ENCODE data around the gene SLC10A7. TPM values are rescaled to one million over a fixed set of nuclear protein-coding genes. Genes with fewer than 3 reads are reported as not detected.

The SLC10A7 gene
- total RNA-seq, 1 experiment from 2014 or later = 15.9 TPM

DNA sequence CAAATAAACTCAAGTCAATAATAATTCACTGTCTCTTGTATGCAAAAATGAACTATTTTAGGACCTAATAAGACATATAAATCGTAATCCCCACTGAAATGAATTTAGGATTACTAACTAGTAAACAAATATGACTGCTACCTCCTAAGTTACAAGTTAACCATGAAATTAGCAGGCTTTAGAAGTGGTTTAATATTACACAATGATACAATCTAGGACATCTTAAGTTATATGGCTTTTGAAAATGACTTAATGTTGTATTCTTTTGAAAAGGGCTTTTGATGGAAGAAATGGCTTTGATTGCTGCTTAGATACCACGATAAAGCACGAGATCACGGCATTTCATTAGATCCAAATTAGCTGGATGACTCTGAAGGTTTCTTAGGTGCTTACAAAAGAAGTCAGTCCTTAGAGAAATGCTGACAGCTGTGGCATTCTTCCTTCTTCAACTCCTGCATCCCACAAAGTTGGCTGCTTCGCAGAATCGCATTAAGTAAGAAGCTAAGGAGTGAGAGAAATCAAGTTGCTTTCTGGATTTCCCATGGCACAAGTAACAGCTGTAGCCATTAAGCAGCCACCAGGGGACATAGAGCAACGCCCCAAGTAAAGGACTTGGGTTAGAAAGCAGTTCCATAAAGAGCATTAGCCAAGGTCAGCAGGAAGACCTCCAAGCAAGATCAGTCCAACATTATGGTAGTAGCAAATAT is 6.9 kb downstream of the SLC10A7 start:
- no TSS peak for BruUV-seq (replicated peaks)
- no peak overlapping the region for H3K4me3 Mint-ChIP-seq (ENCODE audit: low read depth, unreplicated experiment)
- TF ChIP-seq CTCF (IDR thresholded peaks at IDR 0.05; ENCODE audit: unreplicated experiment) = no peak
- no peak overlapping the region for H3K27ac Mint-ChIP-seq (ENCODE audit: unreplicated experiment)
- H3K9me3 Mint-ChIP-seq (ENCODE audit: low read depth, unreplicated experiment) = no peaks in the 10 kb centered on the region
- no peaks in the 10 kb centered on the region for H3K4me1 Mint-ChIP-seq (ENCODE audit: low read depth, unreplicated experiment)
- H3K36me3 Mint-ChIP-seq (ENCODE audit: insufficient read depth, unreplicated experiment) = no peaks in the 10 kb centered on the region
- no peak for DNase-seq
- CTCF ChIA-PET = no interaction called here
- no peaks in the 10 kb centered on the region for H3K27me3 Mint-ChIP-seq (ENCODE audit: unreplicated experiment)
- intact Hi-C loops (cut with micrococcal nuclease; ENCODE audit: unreplicated experiment) = no loop called here

DNA sequence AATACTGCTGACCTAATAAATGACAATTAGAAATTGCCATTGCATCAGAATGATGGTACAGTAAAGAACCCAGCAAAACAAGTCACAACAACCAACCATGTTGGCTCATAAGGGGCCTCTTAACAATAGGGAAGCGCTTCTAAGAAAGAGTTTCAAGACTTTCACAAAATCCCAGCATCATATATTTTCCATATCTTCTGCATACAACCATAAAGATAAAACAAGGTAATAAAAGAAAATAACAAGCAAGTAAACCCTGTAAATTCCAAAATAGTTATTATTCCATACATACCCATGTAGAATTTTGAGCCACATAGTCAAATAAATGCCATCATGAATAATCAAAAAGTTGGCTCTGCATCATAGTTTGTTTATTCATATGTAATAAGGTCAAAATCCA is 8.2 kb downstream of the SLC10A7 start:
- Mint-ChIP-seq H3K4me3 (ENCODE audit: low read depth, unreplicated experiment) (no peak overlapping the region), H3K9me3 (ENCODE audit: low read depth, unreplicated experiment) (no peaks in the 10 kb centered on the region), H3K27ac (ENCODE audit: unreplicated experiment) (no peak overlapping the region), H3K27me3 (ENCODE audit: unreplicated experiment) (no peaks in the 10 kb centered on the region), H3K36me3 (ENCODE audit: insufficient read depth, unreplicated experiment) (no peaks in the 10 kb centered on the region), H3K4me1 (ENCODE audit: low read depth, unreplicated experiment) (no peaks in the 10 kb centered on the region)
- intact Hi-C loops (cut with micrococcal nuclease; ENCODE audit: unreplicated experiment) = no loop called here
- DNase-seq = no peak
- TF ChIP-seq CTCF (IDR thresholded peaks at IDR 0.05; ENCODE audit: unreplicated experiment) = no peak
- CTCF ChIA-PET = no interaction called here
- BruUV-seq (replicated peaks) = no TSS peak

DNA sequence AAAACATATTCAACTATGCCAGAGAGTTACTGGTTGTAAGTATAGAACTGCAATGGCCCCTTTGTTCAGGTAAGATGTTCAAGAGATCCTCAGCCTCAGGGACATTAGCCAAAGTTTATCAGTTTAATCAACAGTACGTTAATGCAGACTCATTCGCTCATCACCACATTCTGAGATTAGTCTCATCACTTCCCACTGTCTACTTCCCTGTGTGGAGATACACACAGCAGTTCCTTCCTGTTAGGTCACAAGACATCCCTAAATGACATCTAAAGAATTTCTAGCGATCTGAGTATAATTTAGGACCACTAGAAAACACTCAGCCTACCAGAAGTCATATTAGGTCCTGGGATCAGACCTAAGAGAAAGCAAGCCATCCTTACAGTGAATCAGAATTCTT is 10.4 kb downstream of the SLC10A7 start:
- Mint-ChIP-seq H3K27me3 (ENCODE audit: unreplicated experiment) (no peaks in the 10 kb centered on the region), H3K4me3 (ENCODE audit: low read depth, unreplicated experiment) (no peak overlapping the region), H3K36me3 (ENCODE audit: insufficient read depth, unreplicated experiment) (no peaks in the 10 kb centered on the region), H3K9me3 (ENCODE audit: low read depth, unreplicated experiment) (no peaks in the 10 kb centered on the region), H3K4me1 (ENCODE audit: low read depth, unreplicated experiment) (no peaks in the 10 kb centered on the region), H3K27ac (ENCODE audit: unreplicated experiment) (no peak overlapping the region)
- DNase-seq = no peak
- intact Hi-C loops (cut with micrococcal nuclease; ENCODE audit: unreplicated experiment) = no loop called here
- no TSS peak for BruUV-seq (replicated peaks)
- no peak for TF ChIP-seq CTCF (IDR thresholded peaks at IDR 0.05; ENCODE audit: unreplicated experiment)
- CTCF ChIA-PET = no interaction called here

GRCh38 chr4:146510942-146511341 is 10.8 kb downstream of the SLC10A7 start:
- Mint-ChIP-seq H3K4me1 (ENCODE audit: low read depth, unreplicated experiment) (no peaks in the 10 kb centered on the region), H3K36me3 (ENCODE audit: insufficient read depth, unreplicated experiment) (no peaks in the 10 kb centered on the region), H3K9me3 (ENCODE audit: low read depth, unreplicated experiment) (no peaks in the 10 kb centered on the region), H3K27me3 (ENCODE audit: unreplicated experiment) (no peaks in the 10 kb centered on the region), H3K4me3 (ENCODE audit: low read depth, unreplicated experiment) (no peak overlapping the region), H3K27ac (ENCODE audit: unreplicated experiment) (no peak overlapping the region)
- intact Hi-C loops (cut with micrococcal nuclease; ENCODE audit: unreplicated experiment) = no loop called here
- no TSS peak for BruUV-seq (replicated peaks)
- no peak for TF ChIP-seq CTCF (IDR thresholded peaks at IDR 0.05; ENCODE audit: unreplicated experiment)
- CTCF ChIA-PET = no interaction called here
- DNase-seq = no peak
